ENCODE data around the gene MICU1. TPM values are rescaled to one million over a fixed set of nuclear protein-coding genes. Genes with fewer than 3 reads are reported as not detected.

MICU1 gene
- total and polyA plus RNA-seq, 2 of the 13 experiments (the other 11 are each of a cell fraction or from before 2014, with no cell fraction given): 32.5 to 56.1 TPM

DNA sequence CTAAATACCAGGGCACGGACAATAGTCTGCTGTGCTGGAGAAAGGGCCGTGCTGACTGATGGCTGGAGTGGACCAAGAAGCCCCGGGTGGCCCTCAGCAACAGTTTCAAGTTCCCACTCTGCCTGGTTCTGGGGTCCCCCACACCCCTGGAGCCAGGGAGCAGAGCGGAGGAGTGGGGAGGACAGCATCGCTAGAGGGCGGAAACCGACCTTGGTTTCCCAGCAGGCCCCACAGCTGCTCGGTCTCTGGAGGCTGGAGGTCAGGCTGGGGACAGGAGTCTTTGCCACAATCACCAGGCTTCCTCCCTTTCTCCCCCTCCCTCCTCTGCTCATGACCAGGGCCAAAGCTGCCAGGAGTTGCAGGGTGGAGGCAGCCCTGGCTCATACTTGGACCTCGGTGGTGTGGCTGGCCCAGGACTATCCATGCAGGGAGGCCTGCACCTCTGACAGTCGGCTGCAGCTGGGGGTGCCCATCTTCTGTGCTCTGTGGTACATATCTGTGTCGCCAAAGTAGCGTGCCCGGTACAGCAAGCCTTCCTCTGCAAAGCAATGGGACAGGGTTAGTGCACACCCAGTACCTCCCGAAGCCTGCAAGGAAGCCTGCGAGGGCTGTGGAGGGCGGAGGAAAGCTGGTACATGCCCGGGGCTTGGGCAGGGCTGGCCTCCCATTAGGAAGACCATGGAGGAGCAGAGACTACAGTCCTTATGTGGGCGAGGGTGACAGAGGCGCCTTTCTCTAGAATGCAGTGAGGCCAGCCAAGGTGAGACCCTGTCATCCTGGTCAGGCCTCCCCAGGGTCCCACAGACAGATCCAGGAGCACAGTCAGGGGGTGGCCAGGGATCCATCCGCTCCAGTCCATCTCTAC lies 290.3 kb downstream of the MICU1 start (continued):
- TF ChIP-seq ZSCAN5A (CRISPR knock-in tag; IDR thresholded peaks at IDR 0.05; ENCODE audit: borderline replicate concordance) (no peak), ZNF350 (CRISPR knock-in tag; IDR thresholded peaks at IDR 0.05; ENCODE audit: borderline replicate concordance, low read depth) (0 out of 2 replicates have a peak, but pooled peaks have one; percentile 10), CCDC6 (CRISPR knock-in tag; IDR thresholded peaks at IDR 0.05) (0 out of 2 replicates have a peak, but pooled peaks have one; percentile 16), ZNF136 (CRISPR knock-in tag; IDR thresholded peaks at IDR 0.05; ENCODE audit: low read depth) (no peak), PHB2 (IDR thresholded peaks at IDR 0.05; ENCODE audit: partially characterized antibody) (no peak), ZNF776 (CRISPR knock-in tag; IDR thresholded peaks at IDR 0.05) (no peak), ZSCAN31 (CRISPR knock-in tag; IDR thresholded peaks at IDR 0.05; ENCODE audit: low read depth) (no peak), KDM1A (CRISPR knock-in tag; IDR thresholded peaks at IDR 0.05) (no peak), AGO1 (IDR thresholded peaks at IDR 0.05; ENCODE audit: low read depth, low read length, poor library complexity, severe bottlenecking) (no peak), NR2F2 (IDR thresholded peaks at IDR 0.05; ENCODE audit: borderline replicate concordance, low read depth) (no peak), ZNF629 (CRISPR knock-in tag; conservative IDR thresholded peaks at IDR 0.05) (no peak), NR2F1 (CRISPR knock-in tag; IDR thresholded peaks at IDR 0.05) (no peak), GABPB1 (CRISPR knock-in tag; IDR thresholded peaks at IDR 0.05) (no peak), LBX2 (CRISPR knock-in tag; IDR thresholded peaks at IDR 0.05; ENCODE audit: borderline replicate concordance) (no peak), ZNF709 (CRISPR knock-in tag; IDR thresholded peaks at IDR 0.05) (peak; percentile 69; the same call in 1 of the 2 replicates), ZNF768 (CRISPR knock-in tag; IDR thresholded peaks at IDR 0.05) (no peak), ATF7-NPFF (CRISPR knock-in tag; IDR thresholded peaks at IDR 0.05; ENCODE audit: low read depth) (no peak)
- TF ChIP-seq, protein P1, sequence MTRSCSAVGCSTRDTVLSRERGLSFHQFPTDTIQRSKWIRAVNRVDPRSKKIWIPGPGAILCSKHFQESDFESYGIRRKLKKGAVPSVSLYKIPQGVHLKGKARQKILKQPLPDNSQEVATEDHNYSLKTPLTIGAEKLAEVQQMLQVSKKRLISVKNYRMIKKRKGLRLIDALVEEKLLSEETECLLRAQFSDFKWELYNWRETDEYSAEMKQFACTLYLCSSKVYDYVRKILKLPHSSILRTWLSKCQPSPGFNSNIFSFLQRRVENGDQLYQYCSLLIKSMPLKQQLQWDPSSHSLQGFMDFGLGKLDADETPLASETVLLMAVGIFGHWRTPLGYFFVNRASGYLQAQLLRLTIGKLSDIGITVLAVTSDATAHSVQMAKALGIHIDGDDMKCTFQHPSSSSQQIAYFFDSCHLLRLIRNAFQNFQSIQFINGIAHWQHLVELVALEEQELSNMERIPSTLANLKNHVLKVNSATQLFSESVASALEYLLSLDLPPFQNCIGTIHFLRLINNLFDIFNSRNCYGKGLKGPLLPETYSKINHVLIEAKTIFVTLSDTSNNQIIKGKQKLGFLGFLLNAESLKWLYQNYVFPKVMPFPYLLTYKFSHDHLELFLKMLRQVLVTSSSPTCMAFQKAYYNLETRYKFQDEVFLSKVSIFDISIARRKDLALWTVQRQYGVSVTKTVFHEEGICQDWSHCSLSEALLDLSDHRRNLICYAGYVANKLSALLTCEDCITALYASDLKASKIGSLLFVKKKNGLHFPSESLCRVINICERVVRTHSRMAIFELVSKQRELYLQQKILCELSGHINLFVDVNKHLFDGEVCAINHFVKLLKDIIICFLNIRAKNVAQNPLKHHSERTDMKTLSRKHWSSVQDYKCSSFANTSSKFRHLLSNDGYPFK (CRISPR knock-in tag; IDR thresholded peaks at IDR 0.05; ENCODE audit: borderline replicate concordance): peak; percentile 12; the same call in 1 of the 2 replicates
- TF ChIP-seq, protein P2, sequence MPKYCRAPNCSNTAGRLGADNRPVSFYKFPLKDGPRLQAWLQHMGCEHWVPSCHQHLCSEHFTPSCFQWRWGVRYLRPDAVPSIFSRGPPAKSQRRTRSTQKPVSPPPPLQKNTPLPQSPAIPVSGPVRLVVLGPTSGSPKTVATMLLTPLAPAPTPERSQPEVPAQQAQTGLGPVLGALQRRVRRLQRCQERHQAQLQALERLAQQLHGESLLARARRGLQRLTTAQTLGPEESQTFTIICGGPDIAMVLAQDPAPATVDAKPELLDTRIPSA (CRISPR knock-in tag; IDR thresholded peaks at IDR 0.05; ENCODE audit: borderline replicate concordance): no peak
- TF ChIP-seq, protein P3, sequence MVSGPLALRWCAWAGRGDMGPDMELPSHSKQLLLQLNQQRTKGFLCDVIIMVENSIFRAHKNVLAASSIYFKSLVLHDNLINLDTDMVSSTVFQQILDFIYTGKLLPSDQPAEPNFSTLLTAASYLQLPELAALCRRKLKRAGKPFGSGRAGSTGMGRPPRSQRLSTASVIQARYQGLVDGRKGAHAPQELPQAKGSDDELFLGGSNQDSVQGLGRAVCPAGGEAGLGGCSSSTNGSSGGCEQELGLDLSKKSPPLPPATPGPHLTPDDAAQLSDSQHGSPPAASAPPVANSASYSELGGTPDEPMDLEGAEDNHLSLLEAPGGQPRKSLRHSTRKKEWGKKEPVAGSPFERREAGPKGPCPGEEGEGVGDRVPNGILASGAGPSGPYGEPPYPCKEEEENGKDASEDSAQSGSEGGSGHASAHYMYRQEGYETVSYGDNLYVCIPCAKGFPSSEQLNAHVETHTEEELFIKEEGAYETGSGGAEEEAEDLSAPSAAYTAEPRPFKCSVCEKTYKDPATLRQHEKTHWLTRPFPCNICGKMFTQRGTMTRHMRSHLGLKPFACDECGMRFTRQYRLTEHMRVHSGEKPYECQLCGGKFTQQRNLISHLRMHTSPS (CRISPR knock-in tag; IDR thresholded peaks at IDR 0.05; ENCODE audit: low read depth): no peak

All from HepG2 (cell line).